Measurements from ENCODE around the gene SLC1A2.

SLC1A2 gene

DNA sequence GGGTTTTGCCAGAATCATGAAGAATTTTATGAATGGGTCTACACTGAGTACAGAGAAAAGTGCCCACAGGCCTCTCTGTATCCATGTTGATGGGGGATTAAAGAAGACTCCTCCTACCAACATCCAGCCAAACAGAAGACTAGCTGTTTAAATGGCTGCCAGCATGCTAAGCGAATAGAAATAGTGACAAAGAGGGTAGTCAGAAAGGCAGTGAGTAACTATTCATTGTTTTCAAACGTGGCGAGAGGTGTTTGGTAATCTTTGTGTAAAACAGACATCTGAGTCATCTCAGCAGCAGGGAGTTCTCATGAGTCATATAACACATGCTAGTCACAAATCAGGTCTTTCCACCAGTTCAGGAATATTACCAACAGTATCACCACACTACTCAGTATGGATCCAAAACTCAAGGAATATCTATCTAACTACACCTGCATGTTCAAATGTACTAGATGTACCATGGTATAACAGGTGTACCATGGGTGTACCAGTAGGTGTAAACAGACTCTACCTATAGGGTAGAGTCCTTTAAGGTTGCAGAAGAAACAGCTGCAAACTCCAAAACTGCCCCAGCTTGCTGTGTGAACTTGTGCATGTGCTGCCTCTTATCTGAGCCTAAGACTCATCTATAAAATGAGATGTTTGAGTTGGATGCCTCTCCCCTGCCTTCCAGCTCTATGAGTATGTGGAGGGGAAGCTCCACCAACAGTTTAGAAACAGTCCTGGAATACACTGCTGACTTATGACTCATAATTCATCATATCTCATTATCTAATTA lies 82.0 kb downstream of the SLC1A2 start:
- no peaks in the 10 kb centered on the region for H3K4me1 ChIP-seq (ENCODE audit: control insufficient read depth in 1 of 2, insufficient read depth in 1 of 2, low read depth in 1 of 2, low read length in 1 of 2)
- no peaks in the 10 kb centered on the region for H3K27me3 ChIP-seq
- no peaks in the 10 kb centered on the region for H3K36me3 ChIP-seq
- no peak overlapping the region for H3K27ac ChIP-seq
- no peak overlapping the region for H3K4me3 ChIP-seq (ENCODE audit: low read depth in 1 of 2, low read length in 1 of 2)
- H3K9me3 ChIP-seq, result no peaks in the 10 kb centered on the region
- TF ChIP-seq, protein P1, sequence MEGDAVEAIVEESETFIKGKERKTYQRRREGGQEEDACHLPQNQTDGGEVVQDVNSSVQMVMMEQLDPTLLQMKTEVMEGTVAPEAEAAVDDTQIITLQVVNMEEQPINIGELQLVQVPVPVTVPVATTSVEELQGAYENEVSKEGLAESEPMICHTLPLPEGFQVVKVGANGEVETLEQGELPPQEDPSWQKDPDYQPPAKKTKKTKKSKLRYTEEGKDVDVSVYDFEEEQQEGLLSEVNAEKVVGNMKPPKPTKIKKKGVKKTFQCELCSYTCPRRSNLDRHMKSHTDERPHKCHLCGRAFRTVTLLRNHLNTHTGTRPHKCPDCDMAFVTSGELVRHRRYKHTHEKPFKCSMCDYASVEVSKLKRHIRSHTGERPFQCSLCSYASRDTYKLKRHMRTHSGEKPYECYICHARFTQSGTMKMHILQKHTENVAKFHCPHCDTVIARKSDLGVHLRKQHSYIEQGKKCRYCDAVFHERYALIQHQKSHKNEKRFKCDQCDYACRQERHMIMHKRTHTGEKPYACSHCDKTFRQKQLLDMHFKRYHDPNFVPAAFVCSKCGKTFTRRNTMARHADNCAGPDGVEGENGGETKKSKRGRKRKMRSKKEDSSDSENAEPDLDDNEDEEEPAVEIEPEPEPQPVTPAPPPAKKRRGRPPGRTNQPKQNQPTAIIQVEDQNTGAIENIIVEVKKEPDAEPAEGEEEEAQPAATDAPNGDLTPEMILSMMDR (IDR thresholded peaks at IDR 0.05), result no peak

DNA sequence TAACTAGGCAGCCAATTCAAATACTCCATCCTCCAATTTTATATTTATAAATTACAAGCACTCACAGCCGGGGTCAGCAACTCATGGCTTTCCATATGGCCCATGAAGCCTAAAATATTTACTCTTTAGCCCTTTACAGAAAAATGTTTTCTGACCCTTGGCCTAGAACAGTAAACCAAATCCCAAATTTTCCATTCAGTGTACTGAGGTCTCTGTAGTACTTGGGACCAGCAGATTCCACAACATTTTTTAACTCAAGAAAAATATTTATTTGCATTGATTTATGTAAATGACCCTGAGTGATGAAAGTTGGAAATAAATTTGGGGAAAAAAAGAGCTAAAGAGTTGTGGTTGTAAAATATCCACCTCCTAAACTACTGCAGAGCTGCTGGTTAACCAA lies 82.6 kb downstream of the SLC1A2 start:
- Histone ChIP-seq H3K27me3 (no peaks in the 10 kb centered on the region), H3K4me3 (ENCODE audit: low read depth in 1 of 2, low read length in 1 of 2) (no peak overlapping the region), H3K9me3 (no peaks in the 10 kb centered on the region), H3K27ac (no peak overlapping the region), H3K36me3 (no peaks in the 10 kb centered on the region), H3K4me1 (ENCODE audit: control insufficient read depth in 1 of 2, insufficient read depth in 1 of 2, low read depth in 1 of 2, low read length in 1 of 2) (no peaks in the 10 kb centered on the region)
- TF ChIP-seq, protein P1 (IDR thresholded peaks at IDR 0.05), result no peak

DNA sequence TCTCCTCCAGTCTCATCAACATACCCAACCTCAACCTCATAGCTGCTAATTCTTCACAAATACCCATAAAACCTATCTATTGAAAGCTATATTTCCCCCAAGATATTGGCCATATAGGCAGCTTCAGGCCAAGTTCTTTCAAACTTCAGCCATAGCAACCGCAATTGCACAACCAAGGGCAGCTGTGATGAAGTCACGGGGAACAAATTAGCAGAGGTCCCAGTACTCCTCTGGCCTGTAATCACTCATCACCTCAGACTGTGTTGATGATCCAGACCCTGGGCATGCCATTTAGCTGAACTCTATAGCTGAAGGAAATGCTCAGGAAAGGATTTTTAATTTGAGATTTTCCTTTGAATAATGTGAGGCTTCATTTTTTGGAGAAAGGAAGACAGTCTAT lies 84.1 kb downstream of the SLC1A2 start:
- Histone ChIP-seq H3K4me1 (ENCODE audit: control insufficient read depth in 1 of 2, insufficient read depth in 1 of 2, low read depth in 1 of 2, low read length in 1 of 2) (no peaks in the 10 kb centered on the region), H3K27ac (no peak overlapping the region), H3K4me3 (ENCODE audit: low read depth in 1 of 2, low read length in 1 of 2) (no peak overlapping the region), H3K9me3 (no peaks in the 10 kb centered on the region), H3K36me3 (no peaks in the 10 kb centered on the region), H3K27me3 (no peaks in the 10 kb centered on the region)
- TF ChIP-seq, protein P1 (IDR thresholded peaks at IDR 0.05), result no peak

DNA sequence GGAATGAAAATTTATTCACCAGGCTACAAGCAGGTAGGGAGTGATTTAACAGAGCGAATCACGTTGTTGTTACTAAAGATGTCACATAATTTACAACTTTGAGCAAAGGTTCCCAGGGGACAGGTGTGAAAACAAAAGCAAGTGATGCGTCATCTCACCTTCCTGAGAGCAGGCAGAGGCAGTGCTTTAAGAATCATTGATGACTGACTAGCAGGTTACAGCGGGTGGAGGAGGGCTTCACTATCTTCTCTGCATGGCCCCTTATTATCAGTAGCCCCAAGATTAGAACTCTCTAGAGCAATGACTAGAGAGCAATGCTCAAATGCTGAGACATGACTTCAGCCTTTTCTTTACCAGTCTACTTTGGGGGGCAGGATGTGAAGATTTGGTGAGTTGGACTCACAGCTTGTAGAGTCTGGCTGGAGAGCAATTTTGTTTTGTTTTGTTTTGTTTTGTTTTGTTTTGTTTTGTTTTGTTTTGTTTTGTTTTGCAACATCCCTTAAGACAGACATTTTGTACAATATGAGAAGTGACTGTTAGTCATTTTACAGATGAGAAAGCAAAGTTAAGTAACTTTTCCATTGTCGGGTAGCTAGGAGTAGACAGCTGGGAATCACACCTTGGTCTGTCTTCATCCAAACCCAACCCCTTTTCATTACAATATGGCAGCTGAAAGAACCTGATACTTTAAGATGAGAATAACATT lies 84.8 kb downstream of the SLC1A2 start:
- Histone ChIP-seq H3K4me3 (ENCODE audit: low read depth in 1 of 2, low read length in 1 of 2) (no peak overlapping the region), H3K4me1 (ENCODE audit: control insufficient read depth in 1 of 2, insufficient read depth in 1 of 2, low read depth in 1 of 2, low read length in 1 of 2) (no peaks in the 10 kb centered on the region), H3K27me3 (no peaks in the 10 kb centered on the region), H3K9me3 (no peaks in the 10 kb centered on the region), H3K36me3 (no peaks in the 10 kb centered on the region), H3K27ac (no peak overlapping the region)
- TF ChIP-seq, protein P1 (IDR thresholded peaks at IDR 0.05), result no peak

DNA sequence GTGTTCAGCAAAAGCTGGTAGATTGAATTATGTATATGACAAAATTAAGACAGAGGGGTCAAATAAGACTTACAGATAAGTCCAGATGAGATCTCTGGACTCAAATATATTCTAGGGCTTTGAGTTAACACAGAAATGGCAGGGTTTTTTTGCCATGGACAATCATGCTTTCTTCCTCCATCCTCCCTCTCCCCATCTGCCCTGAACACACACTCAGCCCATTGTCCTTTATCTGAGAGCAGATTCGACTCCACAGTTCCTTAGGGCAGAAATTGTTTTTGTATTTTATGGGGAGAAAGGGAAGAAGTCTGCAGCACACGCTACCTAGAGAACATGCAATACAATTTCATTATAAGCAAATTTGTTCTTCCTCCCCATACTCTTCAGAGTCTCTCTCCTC lies 86.8 kb downstream of the SLC1A2 start:
- Histone ChIP-seq H3K9me3 (no peaks in the 10 kb centered on the region), H3K36me3 (no peaks in the 10 kb centered on the region), H3K4me3 (ENCODE audit: low read depth in 1 of 2, low read length in 1 of 2) (no peak overlapping the region), H3K27ac (no peak overlapping the region), H3K27me3 (no peaks in the 10 kb centered on the region), H3K4me1 (ENCODE audit: control insufficient read depth in 1 of 2, insufficient read depth in 1 of 2, low read depth in 1 of 2, low read length in 1 of 2) (no peaks in the 10 kb centered on the region)
- TF ChIP-seq, protein P1 (IDR thresholded peaks at IDR 0.05), result no peak
